Colonic mucosa (tissue), 4 donors: ENCODE results near the gene CCDC197. TPM values are rescaled to one million over a fixed set of nuclear protein-coding genes. Genes with fewer than 3 reads are reported as not detected.

ENCODE experiments used
- DNase-seq: peaks from one replicate; pipeline ENCODE4 v3.0.0-alpha.2; 2020
- H3K27ac ChIP-seq: fragments of 200-600 bp; one replicate; pipeline ENCODE4 v1.8.0; 2021
- H3K27me3 ChIP-seq: fragments of 200-600 bp; one replicate; pipeline ENCODE4 v1.8.0; 2021
- H3K36me3 ChIP-seq: fragments of 200-600 bp; one replicate; pipeline ENCODE4 v1.8.0; 2021
- H3K4me1 ChIP-seq: fragments of 200-600 bp; one replicate; pipeline ENCODE4 v1.8.0; 2021; ENCODE audit warnings: mild to moderate bottlenecking
- H3K4me3 ChIP-seq: fragments of 200-600 bp; one replicate; pipeline ENCODE4 v1.8.0; 2021
- H3K9ac ChIP-seq, 2 donors: one replicate each; pipeline ENCODE4 v1.7.0; 2013; ENCODE audit warnings: control low read depth in 2 of 2, low read depth in 2 of 2, low read length in 2 of 2
- H3K9me3 ChIP-seq: fragments of 200-600 bp; one replicate; pipeline ENCODE4 v1.8.0; 2021
- CTCF ChIP-seq: fragments of 200-600 bp; IDR thresholded peaks from one replicate; pipeline ENCODE4 v1.8.0; 2022; ENCODE audit warnings: antibody characterized with exemption, mild to moderate bottlenecking
- intact Hi-C: fragments of 100-400 bp; cut with DNase I; formaldehyde crosslinking; loops from one replicate; pipeline ENCODE4 v1.14.1; 2022
- total RNA-seq, 2 donors: library from RNA; stranded (reverse); fragmentation: NEBNext Ultra II Directional in 1 of 2; extraction: Animal tissue kit (Norgen Biotek cat#: 25700) in 1 of 2; gene quantifications; one replicate each; pipeline ENCODE4 v1.2.1, GENCODE V29; 2021
- donor health status: healthy.
- donor health status: DM: no; HTN: no; CAD: no.
- donor health status: DM: no; HTN: no; CAD: no.

The CCDC197 gene
- total RNA-seq, 2 donors from 2014 or later, result not detected

DNA sequence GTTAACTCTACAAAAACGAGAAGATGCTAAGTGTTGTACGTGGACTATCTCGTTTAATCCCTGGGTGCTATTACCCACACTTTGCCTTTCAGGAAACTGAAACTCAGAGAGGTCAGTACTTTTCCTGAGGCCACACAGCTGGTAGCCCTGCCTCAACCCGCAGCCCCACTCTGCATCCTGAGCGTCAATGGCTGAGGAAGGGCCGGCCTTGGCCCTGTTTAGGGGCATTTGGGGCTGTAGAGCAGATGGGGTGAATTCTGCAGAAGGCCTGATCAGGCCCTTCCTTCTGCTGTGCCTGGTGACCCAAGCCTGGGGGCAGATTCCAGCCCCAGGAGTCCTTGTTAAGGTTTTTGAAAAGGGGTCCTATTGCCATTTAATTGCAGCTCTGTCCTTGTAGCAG is 3.7 kb upstream of the CCDC197 start:
- no peak for TF ChIP-seq CTCF
- Histone ChIP-seq H3K9me3 (no peaks in the 10 kb centered on the region), H3K27ac (no peak overlapping the region), H3K36me3 (no peaks in the 10 kb centered on the region), H3K4me1 (no peaks in the 10 kb centered on the region), H3K27me3 (no peaks in the 10 kb centered on the region), H3K9ac (no peak overlapping the region), H3K4me3 (no peak overlapping the region)
- intact Hi-C loops, result no loop called here
- DNase-seq, result no peak

GRCh38 chr14:93994919-93995682 is 2.0 kb upstream of the CCDC197 start:
- Histone ChIP-seq H3K27ac (no peak overlapping the region), H3K9me3 (no peaks in the 10 kb centered on the region), H3K9ac (no peak overlapping the region), H3K4me3 (no peak overlapping the region), H3K4me1 (no peaks in the 10 kb centered on the region), H3K36me3 (no peaks in the 10 kb centered on the region), H3K27me3 (no peaks in the 10 kb centered on the region)
- DNase-seq, result no peak
- intact Hi-C loops, result no loop called here
- no peak for TF ChIP-seq CTCF

DNA sequence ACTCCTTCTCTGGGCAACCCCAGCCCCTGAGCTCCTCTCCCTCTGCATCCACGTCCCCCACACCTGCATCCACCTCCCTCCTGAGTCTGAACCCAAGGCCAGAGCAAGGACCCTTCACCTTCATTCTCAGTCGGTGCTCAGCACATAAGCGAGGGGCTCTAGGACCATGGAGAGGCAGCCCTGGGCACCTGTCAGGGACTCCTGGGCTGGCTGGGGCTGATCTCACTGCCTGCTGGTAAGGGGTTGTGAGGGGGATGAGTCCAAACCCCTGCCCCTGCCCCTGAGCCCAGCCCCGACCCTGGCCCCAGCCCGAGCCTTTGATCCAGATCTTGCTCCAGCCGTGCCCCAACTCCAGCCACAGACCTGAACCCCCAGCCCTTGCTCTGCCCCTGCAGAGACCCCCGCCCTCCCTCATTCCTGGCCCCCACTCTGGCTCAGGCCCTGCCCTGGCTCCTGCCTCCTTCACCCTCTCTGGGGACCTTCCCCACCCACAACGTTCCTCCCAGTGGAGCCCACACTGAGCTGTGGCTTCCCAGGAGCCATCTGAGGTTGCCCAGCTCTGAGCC is 888 bp upstream of the CCDC197 start:
- intact Hi-C loops, result no loop called here
- no peak for DNase-seq
- H3K27ac ChIP-seq, result no peak overlapping the region

GRCh38 chr14:93997916-93998870 is 1.1 kb downstream of the CCDC197 start:
- Histone ChIP-seq H3K4me3 (no peak overlapping the region), H3K9me3 (no peaks in the 10 kb centered on the region), H3K4me1 (no peaks in the 10 kb centered on the region), H3K9ac (no peak overlapping the region), H3K27ac (no peak overlapping the region), H3K36me3 (no peaks in the 10 kb centered on the region), H3K27me3 (no peaks in the 10 kb centered on the region)
- intact Hi-C loops, result no loop called here
- TF ChIP-seq CTCF, result no peak
- peak; percentile 23 for DNase-seq

More for the DNA sequence above, 888 bp upstream of the CCDC197 start:
- Histone ChIP-seq H3K9me3 (no peaks in the 10 kb centered on the region), H3K4me1 (no peaks in the 10 kb centered on the region), H3K36me3 (no peaks in the 10 kb centered on the region), H3K4me3 (no peak overlapping the region), H3K9ac (no peak overlapping the region), H3K27me3 (no peaks in the 10 kb centered on the region)
- TF ChIP-seq CTCF, result no peak

DNA sequence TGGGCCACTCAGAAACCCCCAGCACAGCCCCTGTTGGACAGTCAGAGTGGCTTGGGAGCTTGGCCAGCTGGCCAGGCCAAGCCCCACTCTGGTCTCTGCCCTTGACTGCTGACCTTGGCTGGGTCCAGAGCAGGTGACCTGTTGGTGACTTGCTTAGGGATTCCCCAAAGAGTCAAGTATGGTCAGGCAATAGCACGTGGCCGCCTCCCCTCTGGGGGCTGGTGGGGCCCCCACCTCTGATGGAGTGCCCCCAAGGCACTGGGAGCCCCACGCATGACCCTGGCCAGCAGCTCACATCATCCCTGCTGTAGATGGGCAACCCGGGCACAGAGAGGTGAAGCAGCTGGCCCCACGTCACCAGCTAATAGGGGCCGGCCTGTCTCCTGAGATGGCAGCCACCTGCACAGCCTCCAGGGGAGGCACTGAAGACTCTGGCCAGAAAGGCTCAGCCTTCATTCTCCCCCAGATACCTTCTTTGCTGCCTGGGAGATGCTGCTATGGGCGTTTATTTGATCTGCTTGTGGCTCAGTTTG is 1.8 kb downstream of the CCDC197 start:
- DNase-seq, result no peak
- Histone ChIP-seq H3K36me3 (no peaks in the 10 kb centered on the region), H3K4me3 (no peak overlapping the region), H3K9ac (no peak overlapping the region), H3K27me3 (no peaks in the 10 kb centered on the region), H3K4me1 (no peaks in the 10 kb centered on the region), H3K9me3 (no peaks in the 10 kb centered on the region), H3K27ac (no peak overlapping the region)
- intact Hi-C loops, result no loop called here
- TF ChIP-seq CTCF, result no peak
